Midbrain (tissue), 1 donor: ENCODE data around the gene RTBDN.
A peak's percentile ranks its signal among the peaks of the same experiment; 100 is the strongest.

ENCODE experiments used
- DNase-seq: peaks from one replicate; lab custom pipeline; 2025; lab: John Stamatoyannopoulos, UW

Gene RTBDN

DNA sequence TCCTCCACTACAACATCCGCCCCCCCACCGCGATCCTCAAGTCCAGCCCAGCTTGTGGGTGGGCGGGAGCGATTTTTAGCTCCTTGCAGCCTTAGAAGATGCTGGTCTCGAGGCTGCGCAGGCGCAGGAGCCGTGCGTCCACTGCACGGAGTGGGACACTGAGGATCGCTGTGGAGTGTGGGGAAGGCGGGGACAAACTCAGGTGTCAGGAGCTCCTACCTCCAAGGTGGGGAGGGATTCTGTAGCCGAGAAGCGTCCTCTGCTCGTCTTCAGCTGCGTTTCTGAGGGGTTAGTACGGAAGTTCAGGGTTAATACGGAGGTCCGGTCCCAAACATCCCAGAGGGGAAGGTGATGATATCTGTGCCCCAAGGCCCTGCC lies at the start of gene RTBDN:
RTBDN (minus strand) TSS at position 14 of the 378 bp plus-strand sequence. CDS start 4,600 bp downstream, outside the sequence.
- no peak for DNase-seq

DNA sequence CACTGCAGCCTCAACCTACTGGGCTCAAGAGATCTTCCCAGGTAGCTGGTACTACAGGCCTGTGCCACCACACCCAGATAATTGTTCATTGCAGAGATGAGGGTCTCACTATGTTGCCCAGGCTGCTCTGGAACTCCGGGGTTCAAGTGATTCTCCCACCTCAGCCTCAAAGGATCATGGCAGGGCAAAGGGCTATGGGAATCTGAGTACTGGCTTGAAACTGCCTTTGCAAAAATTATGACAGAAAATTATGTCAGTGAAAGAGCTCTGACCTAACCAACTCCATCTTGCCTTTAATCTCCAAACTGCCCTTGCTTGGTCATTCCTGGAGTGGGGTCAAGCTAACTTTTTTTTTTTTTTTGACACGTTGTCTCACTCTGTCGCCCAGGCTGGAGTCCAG lies 48.2 kb upstream of the RTBDN start:
- no peak for DNase-seq

DNA sequence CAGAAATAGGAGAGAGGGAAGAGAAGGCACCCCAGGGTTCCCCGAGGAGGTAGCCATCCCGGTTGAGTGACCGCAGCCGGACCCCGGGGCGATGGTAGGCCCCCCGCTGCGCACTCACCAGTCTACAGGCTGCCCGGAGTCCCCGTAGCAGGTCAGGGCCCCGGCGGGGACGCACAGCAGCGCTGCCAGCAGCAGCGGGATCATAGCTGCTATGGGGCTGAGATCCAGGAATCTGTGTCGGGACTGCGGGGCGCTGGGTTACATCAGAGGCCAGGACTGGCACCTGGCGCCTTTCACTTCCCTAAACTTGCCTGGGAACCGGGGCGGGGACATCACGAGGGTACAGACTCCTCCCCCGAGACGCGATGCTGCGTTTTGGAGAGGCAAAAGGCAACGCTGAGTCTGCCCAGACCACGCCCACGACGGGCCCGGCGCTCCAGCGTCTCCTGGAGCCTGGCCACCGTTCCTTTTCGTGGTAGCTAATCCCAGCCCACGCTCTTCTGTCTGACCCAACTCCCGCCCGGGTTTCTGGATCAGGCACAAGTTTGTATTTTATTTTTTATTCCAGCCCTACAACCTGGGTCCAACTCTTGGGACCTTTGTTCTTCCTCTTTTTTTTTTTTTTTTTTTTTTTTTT lies 46.9 kb upstream of the RTBDN start, which contains the start of gene DNASE2:
DNASE2 (minus strand) TSS at position 278 of the 637 bp plus-strand sequence; CDS start at position 204, 74 bp downstream.
- peak; percentile 84 for DNase-seq

DNA sequence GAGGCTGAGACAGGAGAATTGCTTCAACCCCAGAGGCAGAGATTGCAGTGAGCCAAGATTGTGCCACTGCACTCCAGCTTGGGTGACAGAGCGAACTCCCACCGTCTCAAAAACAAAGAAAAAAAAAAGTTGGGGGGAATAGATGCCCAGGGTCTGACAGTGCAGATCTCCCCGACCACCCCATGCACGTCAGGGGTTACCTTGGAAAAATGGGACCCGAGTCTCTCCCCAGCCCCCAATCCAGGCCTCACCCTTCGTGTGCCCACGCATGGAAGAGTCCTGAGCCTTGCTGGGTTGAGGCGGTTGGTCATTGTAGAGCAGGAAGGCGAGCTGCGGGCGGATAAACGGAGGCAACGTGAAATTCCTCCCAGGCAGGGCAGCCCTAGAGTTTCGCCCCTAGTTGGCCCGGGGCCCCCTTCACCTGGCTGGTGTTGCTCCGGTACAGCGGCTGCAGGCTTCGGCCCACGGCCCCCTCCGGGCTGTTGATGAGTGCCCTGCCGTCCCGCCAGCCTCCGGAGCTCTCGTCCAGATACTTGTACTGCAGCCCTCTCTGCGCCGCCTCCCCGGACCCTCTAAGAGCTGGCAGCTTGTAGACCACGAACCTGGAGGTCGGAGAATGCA lies 46.3 kb upstream of the RTBDN start:
- no peak for DNase-seq

DNA sequence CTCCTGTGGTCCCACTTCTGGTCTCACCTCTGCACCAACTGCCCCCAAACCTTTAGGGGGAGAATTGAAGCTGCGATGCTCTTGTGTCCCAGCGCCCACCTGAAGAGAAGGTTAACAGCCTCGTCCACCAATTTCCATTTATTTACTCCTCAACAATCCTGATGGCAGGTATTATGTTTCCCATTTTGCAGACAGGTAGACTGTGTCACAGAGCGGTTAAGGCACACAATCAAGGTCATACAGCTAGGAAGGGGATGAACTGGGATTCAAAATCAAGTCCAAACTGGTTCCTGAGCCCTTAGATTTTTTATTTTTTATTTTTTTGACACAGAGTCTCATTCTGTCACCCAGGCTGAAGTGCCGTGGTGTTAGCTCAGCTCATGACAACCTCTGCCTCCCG lies 40.7 kb upstream of the RTBDN start:
- DNase-seq = no peak

DNA sequence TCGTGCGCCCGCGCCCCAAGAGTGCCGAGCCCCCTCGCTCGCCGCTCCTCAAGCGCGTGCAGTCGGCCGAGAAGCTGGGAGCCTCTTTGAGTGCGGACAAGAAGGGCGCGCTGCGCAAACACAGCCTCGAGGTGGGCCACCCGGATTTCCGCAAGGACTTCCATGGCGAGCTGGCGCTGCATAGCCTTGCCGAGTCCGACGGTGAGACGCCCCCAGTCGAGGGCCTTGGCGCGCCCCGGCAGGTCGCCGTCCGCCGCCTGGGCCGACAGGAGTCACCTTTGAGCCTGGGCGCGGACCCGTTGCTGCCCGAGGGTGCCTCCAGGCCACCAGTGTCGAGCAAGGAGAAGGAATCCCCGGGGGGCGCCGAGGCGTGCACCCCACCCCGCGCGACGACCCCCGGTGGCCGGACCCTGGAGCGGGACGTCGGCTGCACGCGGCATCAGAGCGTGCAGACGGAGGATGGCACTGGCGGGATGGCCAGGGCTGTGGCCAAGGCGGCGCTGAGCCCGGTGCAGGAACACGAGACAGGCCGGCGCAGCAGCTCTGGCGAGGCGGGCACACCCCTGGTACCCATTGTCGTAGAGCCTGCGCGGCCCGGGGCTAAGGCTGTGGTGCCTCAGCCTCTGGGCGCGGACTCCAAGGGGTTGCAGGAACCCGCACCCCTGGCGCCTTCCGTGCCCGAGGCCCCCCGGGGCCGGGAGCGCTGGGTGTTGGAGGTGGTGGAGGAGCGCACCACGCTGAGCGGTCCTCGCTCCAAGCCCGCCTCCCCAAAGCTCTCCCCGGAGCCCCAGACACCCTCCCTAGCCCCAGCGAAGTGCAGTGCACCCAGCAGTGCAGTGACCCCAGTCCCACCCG lies 39.7 kb upstream of the RTBDN start:
- DNase-seq = no peak

DNA sequence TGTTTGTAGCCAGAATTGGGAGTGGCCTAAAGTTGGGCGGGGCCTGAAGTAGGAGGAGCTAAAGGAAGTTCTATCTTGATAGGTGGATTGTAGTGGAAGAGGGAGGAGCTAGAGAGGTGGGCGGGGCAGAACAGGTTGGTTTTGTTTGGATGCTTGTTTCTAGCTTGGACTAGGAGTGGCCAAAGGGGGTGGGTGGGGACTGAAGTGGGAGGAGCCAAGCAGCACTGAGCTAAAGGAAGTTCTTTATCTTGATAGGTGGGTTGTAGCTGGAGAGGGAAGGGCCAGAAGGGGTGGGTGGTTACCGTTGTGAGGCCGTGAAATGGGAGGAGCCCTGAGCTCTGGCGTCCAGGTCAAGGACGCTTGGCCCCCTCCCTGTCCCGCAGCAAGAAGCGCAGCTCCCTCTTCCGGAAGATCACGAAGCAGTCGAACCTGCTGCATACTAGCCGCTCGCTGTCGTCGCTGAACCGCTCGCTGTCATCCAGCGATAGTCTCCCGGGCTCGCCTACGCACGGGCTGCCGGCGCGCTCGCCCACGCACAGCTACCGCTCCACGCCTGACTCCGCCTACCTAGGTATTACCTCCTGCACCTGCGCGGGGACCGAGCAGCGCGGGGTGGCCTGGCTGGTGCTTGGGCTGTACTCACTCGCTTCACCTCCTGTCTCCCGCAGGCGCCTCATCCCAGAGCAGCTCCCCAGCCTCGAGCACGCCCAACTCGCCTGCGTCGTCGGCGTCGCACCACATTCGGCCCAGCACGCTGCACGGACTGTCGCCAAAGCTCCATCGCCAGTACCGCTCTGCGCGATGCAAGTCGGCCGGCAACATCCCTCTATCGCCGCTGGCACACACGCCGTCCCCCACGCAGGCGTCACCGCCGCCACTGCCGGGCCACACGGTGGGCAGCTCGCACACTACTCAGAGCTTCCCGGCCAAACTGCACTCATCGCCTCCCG lies 38.8 kb upstream of the RTBDN start:
- DNase-seq = no peak

DNA sequence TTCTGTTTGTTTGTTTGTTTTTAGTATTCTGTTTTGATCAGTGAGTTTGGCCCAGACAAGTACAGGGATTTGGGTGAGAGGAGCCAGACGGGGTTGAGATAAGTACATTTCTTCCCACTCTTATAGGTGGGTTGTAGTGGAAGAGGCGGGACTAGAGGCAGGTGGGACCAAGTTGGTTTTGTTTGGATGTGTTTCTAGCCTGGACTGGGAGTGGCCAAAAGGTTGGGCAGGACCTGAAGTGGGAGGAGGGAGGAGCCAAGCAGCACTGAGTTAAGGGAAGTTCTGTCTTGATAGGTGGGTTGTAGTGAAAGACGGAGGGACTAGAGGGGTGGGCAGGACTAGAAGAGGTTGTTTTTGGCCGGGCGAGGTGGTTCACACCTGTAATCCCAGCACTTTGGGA lies 37.9 kb upstream of the RTBDN start:
- no peak for DNase-seq

DNA sequence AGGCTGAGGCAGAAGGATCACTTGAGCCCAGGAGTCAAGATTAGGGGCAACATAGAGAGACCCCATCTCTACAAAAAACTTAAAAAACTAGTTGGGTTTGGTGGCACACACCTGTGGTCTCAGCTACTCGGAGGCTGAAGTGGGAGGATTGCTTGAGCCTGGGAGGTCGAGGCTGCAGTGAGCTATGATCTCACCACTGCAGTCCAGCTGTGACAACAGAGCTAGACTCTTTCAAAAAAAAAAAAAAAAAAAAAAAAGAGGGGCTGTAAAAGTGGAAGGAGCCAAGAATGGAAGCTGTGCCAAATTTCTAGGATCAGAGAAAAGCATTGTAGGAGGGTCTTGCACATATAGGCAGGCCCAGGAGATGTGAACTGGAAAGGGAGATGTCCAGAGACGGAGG lies 37.3 kb upstream of the RTBDN start:
- no peak for DNase-seq

DNA sequence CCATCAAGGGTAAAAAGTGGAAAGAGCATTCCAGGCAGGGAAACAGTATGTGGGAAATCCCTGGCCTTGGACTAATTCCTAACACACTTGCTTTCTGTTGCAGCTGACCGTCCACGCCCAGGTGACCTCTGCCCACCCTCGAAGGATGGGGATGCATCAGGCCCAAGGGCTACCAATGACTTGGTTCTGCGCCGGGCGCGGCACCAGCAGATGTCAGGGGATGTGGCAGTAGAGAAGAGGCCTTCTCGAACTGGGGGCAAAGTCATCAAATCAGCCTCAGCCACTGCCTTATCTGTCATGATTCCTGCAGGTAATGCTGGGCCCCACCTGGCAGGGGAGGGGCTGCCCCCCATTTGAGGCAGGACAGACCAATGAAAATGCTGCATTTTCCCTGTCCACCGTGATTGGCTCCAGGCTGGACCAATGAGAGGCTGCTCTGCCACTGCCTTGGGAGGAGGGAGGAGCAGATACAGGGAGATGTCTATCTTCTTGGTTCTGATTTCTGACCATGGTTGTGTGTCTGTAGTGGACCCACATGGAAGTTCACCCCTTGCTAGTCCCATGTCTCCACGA lies 34.2 kb upstream of the RTBDN start:
- no peak for DNase-seq

DNA sequence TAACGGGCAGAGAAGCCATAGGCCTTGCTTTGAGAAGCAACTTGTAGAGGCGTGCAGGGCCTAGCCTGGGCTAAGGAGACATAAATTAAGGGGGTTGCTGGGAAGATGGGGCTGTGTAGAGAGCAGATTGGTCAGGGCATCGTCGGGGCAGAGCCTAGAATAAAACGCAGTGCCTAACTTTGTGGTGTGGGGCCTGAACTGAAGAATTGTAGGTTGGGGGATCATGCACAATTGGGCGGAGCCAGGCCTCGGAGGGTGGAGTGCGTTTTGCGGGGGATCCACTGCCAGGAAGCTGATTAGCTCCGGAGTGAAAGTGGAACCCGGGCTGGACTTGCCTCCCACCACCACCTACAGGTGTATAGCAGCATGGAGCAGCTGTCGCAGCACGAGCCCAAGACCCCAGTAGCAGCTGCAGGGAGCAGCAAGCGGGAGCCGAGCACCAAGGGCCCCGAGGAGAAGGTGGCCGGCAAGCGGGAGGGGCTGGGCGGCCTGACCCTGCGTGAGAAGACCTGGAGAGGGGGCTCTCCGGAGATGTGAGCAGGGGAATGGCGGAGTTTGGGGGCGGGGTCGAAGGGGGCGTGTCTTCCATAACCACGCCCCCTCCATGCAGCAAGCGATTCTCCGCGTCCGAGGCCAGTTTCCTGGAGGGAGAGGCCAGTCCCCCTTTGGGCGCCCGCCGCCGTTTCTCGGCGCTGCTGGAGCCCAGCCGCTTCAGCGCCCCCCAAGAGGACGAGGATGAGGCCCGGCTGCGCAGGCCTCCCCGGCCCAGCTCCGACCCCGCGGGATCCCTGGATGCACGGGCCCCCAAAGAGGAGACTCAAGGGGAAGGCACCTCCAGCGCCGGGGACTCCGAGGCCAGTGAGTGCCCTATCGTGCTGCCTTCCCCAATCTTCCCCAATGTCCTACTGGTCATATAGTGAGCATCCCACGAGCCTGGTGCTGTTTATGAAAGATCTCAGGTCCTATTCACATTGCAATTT lies 33.0 kb upstream of the RTBDN start:
- DNase-seq = no peak

DNA sequence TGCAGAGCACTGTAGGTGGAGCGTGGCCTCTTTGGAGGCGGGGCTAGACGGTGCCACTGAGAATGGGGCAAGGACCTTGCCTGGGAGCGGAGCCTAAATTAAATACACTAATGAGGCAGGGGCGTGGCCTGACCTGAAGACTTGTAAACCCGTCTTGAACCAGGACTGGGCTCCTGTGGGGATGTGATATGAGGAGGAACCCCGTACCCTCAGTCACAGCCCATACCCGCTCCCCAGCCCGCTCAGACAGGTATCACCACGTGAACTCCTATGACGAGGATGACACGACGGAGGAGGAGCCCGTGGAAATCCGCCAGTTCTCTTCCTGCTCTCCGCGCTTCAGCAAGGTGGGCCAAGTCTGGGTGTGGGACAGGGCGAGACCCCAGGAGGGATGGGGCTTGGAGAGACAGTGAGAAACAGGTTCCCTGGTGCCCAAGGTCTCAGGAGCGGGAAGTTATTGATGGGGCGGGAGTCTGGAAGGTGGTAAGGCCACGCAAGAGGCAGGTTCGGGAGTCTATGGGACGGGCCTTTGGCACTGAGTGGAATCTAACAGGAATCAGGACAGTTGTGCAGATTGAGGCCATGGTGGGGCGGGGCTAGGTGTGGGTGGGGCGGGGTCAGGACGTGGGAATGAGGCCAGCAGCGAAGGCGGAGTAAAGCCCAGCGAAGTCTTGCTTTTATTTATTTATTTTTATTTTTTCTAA lies 32.2 kb upstream of the RTBDN start:
- no peak for DNase-seq

DNA sequence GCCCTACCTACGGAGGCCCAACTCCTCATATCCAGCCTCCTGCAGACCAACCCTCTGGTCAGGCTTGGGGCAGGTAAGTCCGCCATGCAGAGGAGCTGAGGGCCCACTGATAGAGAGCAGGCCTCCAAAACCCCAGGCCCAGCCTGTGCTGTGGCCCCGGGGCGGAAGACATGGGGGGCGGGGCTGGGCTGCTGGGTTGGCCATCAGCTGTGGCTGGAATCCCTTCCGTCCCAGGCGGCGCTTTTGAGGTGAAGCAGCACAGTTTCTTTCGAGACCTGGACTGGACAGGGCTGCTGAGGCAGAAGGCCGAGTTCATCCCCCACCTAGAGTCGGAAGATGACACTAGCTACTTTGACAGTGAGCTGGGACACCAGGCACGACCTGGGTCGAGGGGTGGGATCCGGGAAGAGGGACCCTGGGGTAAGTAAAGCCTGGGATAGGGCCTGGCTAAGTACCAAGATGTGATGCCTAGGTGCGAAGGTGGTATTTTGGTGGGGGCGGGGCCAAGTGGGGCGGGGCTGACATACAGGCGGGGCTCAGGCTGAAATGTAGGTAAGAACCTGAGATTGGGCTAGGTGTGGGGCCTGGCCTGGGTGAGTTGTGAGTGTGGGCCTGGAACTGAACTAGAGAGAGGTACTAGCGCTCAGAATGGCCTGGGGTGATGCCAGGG lies 31.5 kb upstream of the RTBDN start:
- no peak for DNase-seq

DNA sequence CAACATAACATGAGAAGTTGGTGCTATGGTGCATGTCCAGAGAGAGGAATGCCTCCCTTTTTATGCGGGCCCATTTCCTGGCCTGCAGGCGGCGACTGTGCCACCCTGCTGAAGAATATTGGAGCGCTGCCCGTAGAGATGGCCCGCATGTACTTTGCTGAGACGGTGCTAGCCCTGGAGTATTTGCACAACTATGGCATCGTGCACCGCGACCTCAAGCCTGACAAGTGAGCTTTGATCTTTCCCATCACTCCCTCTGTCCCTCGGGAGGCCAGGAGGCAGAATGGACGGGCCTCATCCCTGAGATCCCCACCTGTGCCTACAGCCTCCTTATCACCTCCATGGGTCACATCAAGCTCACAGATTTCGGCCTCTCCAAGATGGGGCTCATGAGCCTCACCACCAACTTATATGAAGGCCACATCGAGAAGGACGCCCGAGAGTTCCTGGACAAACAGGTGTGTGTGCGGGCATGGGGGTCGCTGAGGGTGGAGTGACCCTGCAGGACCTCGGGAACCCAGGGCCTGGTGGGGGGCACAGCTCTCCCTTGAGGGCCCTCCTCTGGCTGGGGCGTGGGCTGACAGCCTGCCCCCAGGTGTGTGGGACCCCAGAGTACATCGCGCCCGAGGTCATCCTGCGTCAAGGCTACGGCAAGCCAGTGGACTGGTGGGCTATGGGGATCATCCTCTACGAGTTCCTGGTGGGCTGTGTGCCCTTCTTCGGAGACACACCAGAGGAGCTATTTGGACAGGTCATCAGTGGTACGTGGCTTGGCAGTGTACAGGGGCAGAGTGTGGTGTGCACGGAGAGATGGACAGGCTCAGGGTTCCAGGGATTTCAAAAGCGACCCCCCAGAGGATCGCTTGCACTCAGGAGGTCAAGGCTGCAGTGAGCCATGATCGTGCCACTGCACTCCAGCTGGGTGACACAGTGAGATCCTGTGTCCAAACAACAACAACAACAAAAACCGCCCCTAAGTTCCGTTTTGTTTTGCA lies 30.6 kb upstream of the RTBDN start:
- no peak for DNase-seq

DNA sequence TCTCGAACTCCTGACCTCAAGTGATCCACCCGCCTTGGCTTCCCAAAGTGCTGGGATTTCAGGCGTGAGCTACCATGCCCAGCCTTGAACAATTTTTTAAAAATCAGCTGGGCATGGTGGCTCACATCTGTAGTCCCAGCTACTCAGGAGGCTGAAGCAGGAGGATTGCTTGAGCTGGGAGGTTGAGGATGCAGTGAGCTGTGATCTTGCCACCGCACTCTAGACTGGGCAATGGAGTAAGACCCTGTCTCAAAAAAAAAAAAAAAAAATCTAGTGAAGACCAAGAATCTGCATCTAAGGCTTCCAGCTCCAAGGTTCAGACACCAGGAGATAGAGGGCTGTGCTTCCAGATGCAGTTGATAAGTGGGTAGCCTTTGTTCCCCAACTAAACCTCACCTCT lies 29.8 kb upstream of the RTBDN start:
- no peak for DNase-seq

DNA sequence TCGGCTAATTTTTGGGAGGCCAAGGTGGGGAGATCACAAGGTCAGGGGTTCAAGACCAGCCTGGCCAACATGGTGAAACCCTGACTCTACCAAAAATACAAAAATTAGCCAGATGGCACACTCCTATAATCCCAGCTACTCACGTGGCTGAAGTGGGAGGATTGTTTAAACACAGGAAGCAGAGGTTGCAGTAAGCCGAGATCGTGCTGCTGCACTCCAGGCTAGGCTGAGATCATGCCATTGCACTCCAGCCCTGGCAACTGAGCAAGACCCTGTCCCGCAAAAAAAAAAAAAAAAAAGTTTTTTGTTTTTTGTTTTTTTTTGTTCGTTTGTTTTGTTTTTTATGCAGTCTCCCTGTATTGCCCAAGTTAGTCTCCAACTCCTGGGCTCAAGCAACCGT lies 25.2 kb upstream of the RTBDN start:
- DNase-seq = no peak

DNA sequence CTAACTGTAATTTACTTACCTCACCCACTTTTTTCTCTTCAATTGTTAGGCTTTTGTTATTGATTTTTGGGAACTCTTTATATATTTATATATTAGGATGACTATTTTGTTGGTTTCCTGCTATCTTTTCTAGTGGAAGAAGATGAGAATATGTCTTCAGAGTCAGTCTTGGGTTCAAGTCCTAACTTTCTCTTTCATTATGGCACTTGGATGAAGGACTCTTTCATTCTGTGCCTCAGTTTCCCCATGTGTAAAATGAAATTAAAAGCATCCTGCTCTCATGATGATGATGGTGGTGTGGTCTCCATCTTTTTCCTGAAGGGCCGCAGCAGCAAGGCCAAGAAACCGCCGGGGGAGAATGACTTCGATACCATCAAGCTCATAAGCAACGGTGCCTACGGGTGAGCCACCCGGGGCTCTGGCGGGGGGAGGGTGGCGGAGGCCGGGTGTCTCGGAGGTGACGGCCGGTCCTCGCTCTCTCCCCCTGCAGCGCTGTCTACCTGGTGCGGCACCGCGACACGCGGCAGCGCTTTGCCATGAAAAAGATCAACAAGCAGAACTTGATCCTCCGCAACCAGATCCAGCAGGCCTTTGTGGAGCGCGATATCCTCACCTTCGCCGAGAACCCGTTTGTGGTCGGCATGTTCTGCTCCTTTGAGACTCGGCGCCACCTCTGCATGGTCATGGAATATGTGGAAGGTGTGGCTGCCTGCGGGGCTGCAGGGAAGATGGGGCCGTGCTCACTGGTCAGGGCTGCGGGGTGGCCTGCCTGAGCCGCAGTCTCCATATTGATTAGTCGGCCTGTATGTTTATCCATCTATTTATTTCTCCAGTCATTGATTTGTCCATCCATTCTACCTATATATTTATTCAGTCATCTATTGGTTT lies 23.9 kb upstream of the RTBDN start:
- no peak for DNase-seq
